ENCODE measurements around the gene UMODL1.

The UMODL1 gene

GRCh38 chr21:42071146-42071737 lies at the start of gene UMODL1:
Gene UMODL1 (plus strand): TSS chr21:42071317. CDS start chr21:42071317, 0 bp downstream.
- no peak for TF ChIP-seq CTCF (IDR thresholded peaks at IDR 0.05; ENCODE audit: extremely low read depth, missing control alignments)
- DNase-seq (ENCODE audit: low spot score), result no peak

- TF ChIP-seq CTCF (IDR thresholded peaks at IDR 0.05; ENCODE audit: extremely low read depth, missing control alignments), result no peak
- DNase-seq (ENCODE audit: low spot score), result no peak
These were observed 49.6 kb upstream of the UMODL1 start for GRCh38 chr21:42021371-42022090.

- no peak for TF ChIP-seq CTCF (IDR thresholded peaks at IDR 0.05; ENCODE audit: extremely low read depth, missing control alignments)
- no peak for DNase-seq (ENCODE audit: low spot score)
These were observed 49.1 kb upstream of the UMODL1 start for GRCh38 chr21:42022091-42022430.

GRCh38 chr21:42022906-42023305 lies 48.2 kb upstream of the UMODL1 start:
- no peak for TF ChIP-seq CTCF (IDR thresholded peaks at IDR 0.05; ENCODE audit: extremely low read depth, missing control alignments)
- DNase-seq (ENCODE audit: low spot score), result no peak

GRCh38 chr21:42025376-42026081 lies 45.6 kb upstream of the UMODL1 start:
- no peak for TF ChIP-seq CTCF (IDR thresholded peaks at IDR 0.05; ENCODE audit: extremely low read depth, missing control alignments)
- DNase-seq (ENCODE audit: low spot score), result no peak

GRCh38 chr21:42026082-42026435 lies 45.1 kb upstream of the UMODL1 start:
- no peak for TF ChIP-seq CTCF (IDR thresholded peaks at IDR 0.05; ENCODE audit: extremely low read depth, missing control alignments)
- no peak for DNase-seq (ENCODE audit: low spot score)

GRCh38 chr21:42027085-42027821 lies 43.9 kb upstream of the UMODL1 start:
- no peak for DNase-seq (ENCODE audit: low spot score)
- TF ChIP-seq CTCF (IDR thresholded peaks at IDR 0.05; ENCODE audit: extremely low read depth, missing control alignments), result no peak
